ENCODE data around the gene VPS33A.

Gene VPS33A

GRCh38 chr12:122250047-122250446 lies 16.2 kb downstream of the VPS33A start:
- no peak for DNase-seq

- DNase-seq: no peak
Observed at GRCh38 chr12:122245553-122245952, 20.7 kb downstream of the VPS33A start.

GRCh38 chr12:122244565-122245371 lies 21.5 kb downstream of the VPS33A start:
- no peak for DNase-seq

GRCh38 chr12:122243965-122244364 lies 22.3 kb downstream of the VPS33A start:
- DNase-seq: no peak

GRCh38 chr12:122238861-122239260 lies 27.4 kb downstream of the VPS33A start:
- DNase-seq: no peak

GRCh38 chr12:122235741-122236140 lies 30.6 kb downstream of the VPS33A start:
- no peak for DNase-seq

GRCh38 chr12:122232691-122233090 lies 33.6 kb downstream of the VPS33A start:
- DNase-seq: no peak

- DNase-seq: no peak
Observed at GRCh38 chr12:122230798-122231197, 35.5 kb downstream of the VPS33A start.

- DNase-seq: no peak
Observed at GRCh38 chr12:122228092-122228491, 38.2 kb downstream of the VPS33A start.

- peak; percentile 59 for DNase-seq
Observed at GRCh38 chr12:122227341-122227740, 39.0 kb downstream of the VPS33A start.

- DNase-seq: no peak
Observed at GRCh38 chr12:122226366-122227125, 39.7 kb downstream of the VPS33A start.

- peak; percentile 100 for DNase-seq
Observed at GRCh38 chr12:122225683-122226365, 40.5 kb downstream of the VPS33A start, which contains the start of gene DIABLO. Gene DIABLO, minus strand, starts transcription at chr12:122226052. Its CDS starts 38 bp downstream, at chr12:122226014.

- DNase-seq: no peak
Observed at GRCh38 chr12:122216445-122216844, 49.8 kb downstream of the VPS33A start.

- DNase-seq: no peak
Observed at GRCh38 chr12:122215771-122216170, 50.5 kb downstream of the VPS33A start.

GRCh38 chr12:122208073-122208820 lies 58.0 kb downstream of the VPS33A start:
- no peak for DNase-seq

GRCh38 chr12:122207391-122207790 lies 58.9 kb downstream of the VPS33A start:
- no peak for DNase-seq

GRCh38 chr12:122206976-122207375 lies 59.3 kb downstream of the VPS33A start:
- DNase-seq: no peak

GRCh38 chr12:122206111-122206881 lies 60.0 kb downstream of the VPS33A start:
- no peak for DNase-seq

GRCh38 chr12:122205053-122205925 lies 61.0 kb downstream of the VPS33A start:
- no peak for DNase-seq

- peak; percentile 43 for DNase-seq
Observed at GRCh38 chr12:122204167-122205052, 61.9 kb downstream of the VPS33A start.
